HG02885 (cell line): ENCODE measurements around the gene CNTNAP2.

Source experiments
- ATAC-seq: cut with Tn5 transposase; IDR thresholded peaks from one replicate; pipeline ENCODE4 v1.9.1; 2021; ENCODE audit warnings: mild to moderate bottlenecking; ENCODE audit not compliant: unreplicated experiment, poor library complexity

CNTNAP2 gene

GRCh38 chr7:146542101-146542500 is 425.5 kb downstream of the CNTNAP2 start:
- no peak for ATAC-seq

- no peak for ATAC-seq
Observed at GRCh38 chr7:146544748-146545147, 428.1 kb downstream of the CNTNAP2 start.

DNA sequence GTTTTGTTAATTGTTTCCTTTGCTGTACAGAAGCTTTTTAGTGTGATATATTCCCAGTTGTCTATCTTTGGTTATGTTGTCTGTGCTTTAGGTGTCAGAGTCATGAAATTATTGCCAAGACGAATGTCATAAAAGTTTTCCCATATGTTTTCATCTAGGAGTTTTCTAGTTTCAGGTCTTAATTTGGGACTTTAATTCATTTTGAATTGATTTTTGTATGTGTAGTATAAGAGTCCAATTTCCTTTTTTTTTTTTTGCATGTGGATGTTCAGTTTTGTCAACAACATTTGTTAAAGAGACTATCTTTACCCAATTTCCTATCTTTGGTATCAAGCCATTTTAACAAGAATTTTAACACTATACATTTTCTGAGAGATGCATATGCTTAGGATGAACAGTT is 432.2 kb downstream of the CNTNAP2 start:
- no peak for ATAC-seq

DNA sequence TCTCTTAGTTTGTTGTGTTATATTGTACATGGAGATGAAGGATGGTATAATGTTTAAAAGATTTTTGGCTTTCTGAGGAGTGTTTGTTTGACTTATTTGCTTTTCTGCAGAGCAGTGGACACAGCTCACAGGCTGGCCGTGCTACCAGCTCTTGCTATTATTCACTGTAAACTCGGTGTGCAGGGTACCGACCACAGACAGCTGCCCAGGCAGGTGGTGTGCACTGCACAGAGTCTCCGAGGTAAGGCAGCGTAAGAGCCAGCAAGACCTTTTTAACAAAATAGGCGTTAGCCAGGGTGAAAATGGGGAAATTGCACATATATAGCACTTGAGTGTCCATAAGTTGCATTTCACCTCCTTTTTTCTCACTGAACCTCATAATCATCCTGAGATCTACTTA is 438.0 kb downstream of the CNTNAP2 start:
- no peak for ATAC-seq

- no peak for ATAC-seq
Observed at GRCh38 chr7:146557971-146558469, 441.4 kb downstream of the CNTNAP2 start.

DNA sequence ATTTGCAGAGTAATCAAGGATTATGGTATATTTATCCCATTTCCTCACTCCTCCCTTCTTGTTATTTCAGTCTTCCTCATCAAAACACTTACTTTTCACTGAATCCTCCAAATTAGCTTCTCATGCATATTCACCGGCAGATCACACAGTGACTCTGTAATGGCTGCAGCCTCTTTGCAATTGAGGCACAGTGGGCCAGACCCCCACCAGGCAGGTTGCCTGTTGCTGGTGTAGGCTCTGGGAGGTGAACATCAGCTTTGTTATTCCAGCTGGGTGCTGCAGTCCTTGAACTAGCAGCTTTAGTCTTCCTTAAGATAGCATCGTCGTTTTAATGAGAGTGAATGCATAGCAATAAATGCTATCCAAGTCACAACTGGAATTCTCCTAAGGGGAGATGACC is 449.3 kb downstream of the CNTNAP2 start:
- no peak for ATAC-seq

- no peak for ATAC-seq
Observed at GRCh38 chr7:146575903-146576302, 459.3 kb downstream of the CNTNAP2 start.

- no peak for ATAC-seq
Observed at GRCh38 chr7:146591976-146592375, 475.4 kb downstream of the CNTNAP2 start.

DNA sequence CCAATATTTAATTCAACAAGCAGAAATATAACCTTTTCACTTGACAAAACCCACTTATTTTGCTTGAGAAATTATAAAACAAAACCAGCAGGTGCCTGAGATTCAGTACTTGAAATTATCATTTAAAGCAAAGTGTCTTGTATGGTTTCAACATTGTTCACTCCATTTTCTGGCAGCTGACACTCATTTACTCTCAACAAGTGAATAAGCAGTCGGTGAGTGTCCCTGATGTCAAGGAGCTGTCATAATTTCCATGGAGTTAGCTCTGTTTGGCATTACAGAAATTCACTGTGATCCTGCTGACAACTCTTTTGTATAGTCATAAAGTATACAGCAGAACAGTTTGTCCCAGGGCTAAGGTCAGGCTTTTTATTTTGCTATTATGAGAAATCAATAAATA is 490.0 kb downstream of the CNTNAP2 start:
- ATAC-seq, result no peak

GRCh38 chr7:146619641-146620040 is 503.0 kb downstream of the CNTNAP2 start:
- ATAC-seq, result no peak

DNA sequence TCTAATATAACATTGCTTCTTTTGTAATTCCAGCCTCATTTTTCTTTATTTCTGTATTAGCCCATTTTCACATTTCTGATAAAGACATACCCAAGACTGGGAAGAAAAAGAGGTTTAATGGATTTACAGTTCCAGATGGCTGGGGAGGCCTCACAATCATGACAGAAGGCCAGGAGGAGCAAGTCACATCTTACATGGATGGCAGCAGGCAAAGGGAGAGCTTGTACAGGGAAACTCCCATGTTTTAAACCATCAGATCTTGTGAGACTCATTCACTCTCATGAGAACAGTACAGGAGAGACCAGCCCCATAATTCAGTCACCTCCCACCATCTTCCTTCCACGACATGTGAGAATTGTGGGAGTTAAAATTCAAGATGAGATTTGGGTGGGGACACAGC is 510.3 kb downstream of the CNTNAP2 start:
- no peak for ATAC-seq

DNA sequence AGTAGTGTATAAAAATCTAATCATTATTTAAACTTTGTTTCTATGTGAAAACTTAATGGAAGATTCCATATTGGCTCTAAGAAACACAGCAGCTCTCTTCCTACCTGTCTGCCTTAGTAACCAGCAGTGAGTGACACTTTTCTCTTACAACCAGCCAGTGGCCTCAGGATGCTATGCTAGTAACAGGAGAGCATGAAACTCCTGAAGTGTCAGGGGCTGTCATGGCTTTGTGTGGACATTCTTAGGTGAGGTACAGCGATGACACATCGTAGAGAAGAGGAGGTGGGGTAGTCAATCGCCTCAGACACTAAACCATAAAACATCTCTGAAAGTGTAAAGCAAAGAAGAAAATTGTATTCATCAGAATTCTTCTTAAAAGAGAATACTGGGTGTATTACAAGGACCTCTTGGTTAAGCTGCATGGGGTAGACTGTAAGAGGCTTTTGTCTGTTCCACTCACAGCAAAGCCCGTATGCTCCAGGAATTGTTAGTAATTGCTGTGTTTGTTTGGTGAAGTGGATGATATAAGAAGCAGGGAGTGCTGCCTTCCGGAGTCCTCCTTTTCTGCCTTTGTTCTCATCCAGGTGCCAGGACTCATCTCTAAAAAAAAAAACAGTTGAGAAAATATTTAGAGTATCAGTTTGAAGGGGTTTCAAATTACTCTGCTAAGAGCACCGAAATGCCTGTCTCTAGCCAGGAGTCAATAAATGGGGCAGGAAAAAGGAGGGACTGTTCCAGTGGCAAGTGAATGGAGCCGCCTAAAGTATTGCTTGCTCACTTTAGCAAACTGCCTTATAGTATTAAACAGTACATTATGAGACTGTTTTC is 518.8 kb downstream of the CNTNAP2 start:
- ATAC-seq, result no peak

DNA sequence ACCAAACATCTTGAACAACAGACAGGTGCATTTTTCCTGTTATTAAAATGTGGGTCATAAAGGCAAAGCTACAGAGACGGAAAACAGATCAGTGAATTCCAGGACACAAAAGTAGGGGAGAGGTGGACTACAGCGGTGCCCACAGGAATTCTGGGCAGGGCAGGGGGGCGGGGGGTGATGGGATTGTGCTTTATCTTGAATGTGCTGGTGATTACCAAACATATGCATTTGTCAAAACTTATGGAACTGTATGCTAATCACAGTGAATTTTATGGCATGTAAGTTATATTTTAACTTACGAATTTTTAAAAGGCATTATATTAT is 519.4 kb downstream of the CNTNAP2 start:
- no peak for ATAC-seq

GRCh38 chr7:146636581-146636980 is 520.0 kb downstream of the CNTNAP2 start:
- no peak for ATAC-seq

- ATAC-seq, result no peak
Observed at GRCh38 chr7:146639291-146639690, 522.7 kb downstream of the CNTNAP2 start.

- ATAC-seq, result no peak
Observed at GRCh38 chr7:146641491-146641890, 524.9 kb downstream of the CNTNAP2 start.

GRCh38 chr7:146645383-146645976 is 528.9 kb downstream of the CNTNAP2 start:
- ATAC-seq, result no peak

- no peak for ATAC-seq
Observed at GRCh38 chr7:146647445-146647844, 530.8 kb downstream of the CNTNAP2 start.

- ATAC-seq, result no peak
Observed at GRCh38 chr7:146652176-146652575, 535.6 kb downstream of the CNTNAP2 start.

DNA sequence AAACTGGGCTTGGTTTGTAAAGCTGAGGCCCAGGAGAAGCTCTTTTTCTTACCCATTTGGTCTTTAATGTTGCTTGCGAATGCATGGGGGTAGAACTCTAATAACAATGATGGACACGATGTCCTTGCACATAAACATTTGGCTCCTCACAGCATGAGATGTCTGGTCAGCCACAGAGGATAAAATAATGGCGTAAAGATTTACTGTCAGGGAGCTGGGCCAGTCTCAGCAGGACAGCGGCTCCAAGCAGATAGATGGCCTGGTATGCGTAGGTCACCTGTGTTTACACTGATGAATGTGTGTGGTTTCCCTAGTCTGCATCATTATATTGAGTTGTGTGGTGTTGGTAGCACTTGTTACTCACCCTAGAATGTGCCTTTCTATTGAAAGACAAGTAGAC is 537.4 kb downstream of the CNTNAP2 start:
- ATAC-seq, result no peak

DNA sequence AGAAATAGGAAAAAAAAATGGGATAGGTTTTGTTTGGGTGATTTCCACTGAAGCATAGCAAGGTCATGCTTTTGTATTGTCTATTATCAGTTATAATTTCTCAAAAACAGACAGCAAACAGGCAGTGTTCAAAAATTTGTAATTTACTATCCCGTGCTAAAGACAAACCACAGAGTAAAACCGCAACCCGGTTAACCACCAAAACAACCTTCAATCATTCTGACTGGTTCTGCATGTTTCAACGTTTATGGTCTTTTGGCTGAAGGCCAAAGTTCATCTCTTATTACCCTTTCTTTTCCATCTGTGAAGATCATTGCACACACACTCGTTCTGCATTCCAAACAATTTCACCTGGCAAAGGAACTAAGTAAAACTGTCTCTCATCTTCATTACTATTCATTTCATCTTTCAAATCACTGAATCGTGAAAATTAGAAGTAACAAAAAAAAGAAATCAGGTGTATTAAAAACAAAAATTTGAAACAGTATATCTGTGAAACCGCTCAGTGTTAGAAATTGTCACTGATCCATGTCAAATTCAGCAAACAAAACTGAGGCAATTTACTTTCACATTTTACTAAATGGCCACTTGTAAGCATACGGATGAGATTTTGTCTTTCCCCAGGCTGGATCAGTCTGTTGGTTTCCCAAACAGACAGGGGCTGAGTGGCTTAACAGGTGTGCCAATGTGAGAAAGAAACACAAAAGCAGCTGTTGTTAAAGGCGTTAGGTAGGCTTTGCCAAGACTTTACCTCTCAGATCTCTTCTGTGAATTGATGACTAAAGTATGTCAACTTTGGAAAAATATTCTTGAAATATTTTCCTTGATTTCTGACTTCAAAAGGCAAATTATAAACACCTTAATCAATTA is 539.6 kb downstream of the CNTNAP2 start:
- no peak for ATAC-seq
